Measurements from ENCODE around the gene RAPGEF4.

The RAPGEF4 gene

GRCh38 chr2:172937884-172938712 is 202.5 kb downstream of the RAPGEF4 start:
- TF ChIP-seq CTCF (IDR thresholded peaks at IDR 0.05; ENCODE audit: low read depth, low read length): no peak
- DNase-seq (ENCODE audit: extremely low read depth, low read depth): no peak

GRCh38 chr2:172938713-172939375 is 203.2 kb downstream of the RAPGEF4 start:
- no peak for DNase-seq (ENCODE audit: extremely low read depth, low read depth)
- TF ChIP-seq CTCF (IDR thresholded peaks at IDR 0.05; ENCODE audit: low read depth, low read length): no peak

- TF ChIP-seq CTCF (IDR thresholded peaks at IDR 0.05; ENCODE audit: low read depth, low read length): no peak
- no peak for DNase-seq (ENCODE audit: extremely low read depth, low read depth)
Observed at GRCh38 chr2:172943539-172943938, 207.9 kb downstream of the RAPGEF4 start.

GRCh38 chr2:172944022-172944793 is 208.6 kb downstream of the RAPGEF4 start:
- no peak for DNase-seq (ENCODE audit: extremely low read depth, low read depth)
- no peak for TF ChIP-seq CTCF (IDR thresholded peaks at IDR 0.05; ENCODE audit: low read depth, low read length)

- TF ChIP-seq CTCF (IDR thresholded peaks at IDR 0.05; ENCODE audit: low read depth, low read length): no peak
- DNase-seq (ENCODE audit: extremely low read depth, low read depth): no peak
Observed at GRCh38 chr2:172944794-172945509, 209.3 kb downstream of the RAPGEF4 start.

GRCh38 chr2:172945510-172945850 is 209.8 kb downstream of the RAPGEF4 start:
- TF ChIP-seq CTCF (IDR thresholded peaks at IDR 0.05; ENCODE audit: low read depth, low read length): no peak
- DNase-seq (ENCODE audit: extremely low read depth, low read depth): no peak

Measured in AG09319 (cell line).